ENCODE results near the gene SLC9A7.

Gene SLC9A7

DNA sequence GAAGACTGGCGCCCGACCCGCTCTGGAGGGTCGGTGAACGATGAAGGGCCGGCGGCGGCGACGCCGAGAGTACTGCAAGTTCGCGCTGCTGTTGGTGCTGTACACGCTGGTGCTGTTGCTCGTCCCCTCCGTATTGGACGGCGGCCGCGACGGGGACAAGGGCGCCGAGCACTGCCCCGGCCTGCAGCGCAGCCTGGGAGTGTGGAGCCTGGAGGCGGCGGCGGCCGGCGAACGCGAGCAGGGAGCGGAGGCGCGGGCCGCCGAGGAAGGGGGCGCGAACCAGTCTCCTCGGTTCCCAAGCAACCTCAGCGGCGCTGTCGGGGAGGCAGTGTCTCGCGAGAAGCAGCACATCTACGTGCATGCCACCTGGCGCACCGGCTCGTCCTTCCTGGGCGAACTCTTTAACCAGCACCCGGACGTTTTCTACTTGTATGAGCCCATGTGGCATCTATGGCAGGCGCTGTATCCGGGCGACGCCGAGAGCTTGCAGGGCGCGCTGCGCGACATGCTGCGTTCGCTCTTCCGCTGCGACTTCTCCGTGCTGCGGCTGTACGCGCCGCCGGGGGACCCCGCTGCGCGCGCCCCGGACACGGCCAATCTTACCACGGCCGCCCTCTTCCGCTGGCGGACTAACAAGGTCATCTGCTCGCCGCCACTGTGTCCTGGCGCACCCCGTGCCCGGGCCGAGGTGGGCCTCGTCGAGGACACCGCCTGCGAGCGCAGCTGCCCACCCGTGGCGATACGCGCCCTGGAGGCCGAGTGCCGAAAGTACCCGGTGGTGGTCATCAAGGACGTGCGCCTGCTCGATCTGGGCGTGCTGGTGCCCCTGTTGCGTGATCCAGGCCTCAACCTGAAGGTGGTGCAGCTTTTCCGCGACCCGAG lies 184.8 kb downstream of the SLC9A7 start:
- no peak for DNase-seq (ENCODE audit: low read depth in 3 of 3)

- DNase-seq (ENCODE audit: low read depth in 3 of 3): no peak
Observed at GRCh38 chrX:46573331-46573891, 185.5 kb downstream of the SLC9A7 start, which contains the start of gene CHST7. Gene CHST7, plus strand, starts transcription at chrX:46573765. Its CDS starts 167 bp downstream, at chrX:46573932.

DNA sequence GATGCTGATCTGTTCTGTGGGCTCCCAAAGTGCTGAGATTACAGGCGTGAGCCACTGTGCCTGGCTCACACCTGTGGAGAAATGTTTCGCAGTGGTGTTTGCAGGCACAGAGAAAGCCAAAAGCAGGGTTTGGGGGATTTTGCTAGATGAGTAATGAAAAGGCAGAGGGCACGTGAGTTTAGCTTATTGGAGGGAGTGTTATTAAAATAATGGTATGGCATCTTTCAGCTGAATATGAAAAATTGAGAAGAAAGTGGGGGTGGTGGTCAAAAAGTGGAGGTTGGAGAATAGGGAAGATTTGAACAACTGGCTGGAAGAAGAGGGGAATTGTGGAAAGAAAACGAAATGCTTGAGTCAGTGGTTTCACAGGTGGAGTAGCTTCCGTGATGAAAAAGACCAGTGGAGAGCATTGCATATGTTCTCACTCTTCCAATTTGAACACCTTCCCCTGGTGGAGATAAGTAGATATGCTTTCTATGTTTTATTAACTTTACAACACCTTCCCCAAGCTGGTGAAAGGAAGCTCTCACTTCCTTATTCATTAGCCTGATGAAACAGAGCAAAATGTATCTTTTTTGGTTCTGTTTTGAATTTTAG lies 186.5 kb downstream of the SLC9A7 start:
- DNase-seq (ENCODE audit: low read depth in 3 of 3): no peak

GRCh38 chrX:46571423-46572339 lies 187.2 kb downstream of the SLC9A7 start:
- no peak for DNase-seq (ENCODE audit: low read depth in 3 of 3)

DNA sequence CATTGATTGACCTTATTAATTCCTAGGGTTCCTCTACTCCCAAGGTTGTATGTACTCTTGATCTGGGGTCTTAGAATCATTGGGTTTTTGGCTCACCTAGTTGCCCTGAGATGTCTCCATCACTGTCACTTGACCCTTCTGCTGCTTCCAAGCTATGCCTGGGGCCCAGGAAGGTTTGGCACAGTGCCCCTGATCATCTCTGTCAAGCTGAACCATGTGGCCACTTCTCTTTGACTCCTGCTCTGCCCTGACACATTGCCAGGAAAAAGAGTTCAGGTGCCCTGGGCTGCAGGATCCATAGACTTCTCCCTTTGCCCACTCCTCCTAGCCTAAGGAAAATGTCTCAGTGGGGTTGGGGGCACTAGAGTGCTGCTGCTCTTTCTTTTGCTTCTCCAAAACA lies 189.3 kb downstream of the SLC9A7 start:
- no peak for DNase-seq (ENCODE audit: low read depth in 3 of 3)

DNA sequence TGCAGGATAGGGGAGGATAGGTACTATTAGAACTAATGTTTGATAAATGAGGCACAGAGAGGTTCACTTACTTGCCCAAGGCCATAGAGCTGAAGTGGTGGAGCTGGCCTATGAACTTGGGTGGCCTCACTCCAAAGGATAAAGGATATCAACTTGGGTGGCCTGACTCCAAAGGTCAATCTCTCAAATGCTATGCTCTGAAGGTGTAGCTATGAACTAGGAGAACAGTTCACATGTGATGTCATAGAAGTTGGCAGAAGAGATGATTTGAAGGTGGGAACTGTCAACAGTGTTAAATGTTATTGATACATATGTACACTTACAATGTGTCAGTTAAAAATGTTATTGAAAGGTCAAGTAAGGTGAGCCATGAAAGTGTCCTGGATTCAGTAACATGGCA lies 191.5 kb downstream of the SLC9A7 start:
- no peak for DNase-seq (ENCODE audit: low read depth in 3 of 3)

DNA sequence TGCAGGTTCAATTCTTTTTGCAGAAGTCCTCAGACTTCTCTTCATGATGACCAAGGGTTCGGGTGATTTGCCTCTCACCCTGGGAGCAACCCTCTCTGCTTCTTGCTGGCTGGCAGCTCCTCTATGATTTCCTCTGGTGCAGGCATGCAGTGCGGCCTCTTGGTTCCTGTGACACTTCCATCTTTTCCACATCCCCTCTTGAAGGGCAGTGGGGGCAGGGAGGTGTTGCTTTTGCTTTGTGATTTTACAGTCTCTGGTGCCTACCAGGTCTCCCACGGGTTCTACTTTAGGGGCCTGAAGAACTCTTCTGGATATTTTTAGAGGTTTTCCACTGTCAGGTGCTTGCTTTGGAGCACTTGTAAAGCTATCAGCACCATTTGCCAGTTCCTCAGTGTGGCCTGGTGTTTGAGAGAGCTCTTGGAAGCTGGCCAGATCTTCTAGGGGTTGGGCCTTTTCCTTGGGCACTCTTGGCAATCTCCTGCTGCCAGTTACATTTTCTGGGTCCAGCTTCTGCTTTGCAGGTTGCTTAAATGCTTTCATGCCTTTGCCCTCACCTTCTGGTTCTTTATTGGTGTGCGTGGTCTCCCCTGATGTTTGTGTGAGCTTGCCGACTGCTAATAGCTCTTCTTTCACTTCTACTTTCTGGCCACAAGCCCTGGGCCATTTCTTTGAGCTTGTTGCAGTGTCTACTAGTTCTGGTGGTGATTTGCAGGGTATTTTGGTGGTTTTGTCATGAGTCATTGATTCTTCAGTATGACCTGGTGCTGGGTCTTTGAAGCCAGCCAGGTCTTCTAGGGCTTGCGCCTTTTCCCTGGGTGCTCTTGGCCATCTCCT lies 196.9 kb downstream of the SLC9A7 start:
- no peak for DNase-seq (ENCODE audit: low read depth in 3 of 3)

- DNase-seq (ENCODE audit: low read depth in 3 of 3): no peak
Observed at GRCh38 chrX:46559062-46559461, 199.9 kb downstream of the SLC9A7 start.

GRCh38 chrX:46554942-46555341 lies 204.0 kb downstream of the SLC9A7 start:
- DNase-seq (ENCODE audit: low read depth in 3 of 3): no peak

DNA sequence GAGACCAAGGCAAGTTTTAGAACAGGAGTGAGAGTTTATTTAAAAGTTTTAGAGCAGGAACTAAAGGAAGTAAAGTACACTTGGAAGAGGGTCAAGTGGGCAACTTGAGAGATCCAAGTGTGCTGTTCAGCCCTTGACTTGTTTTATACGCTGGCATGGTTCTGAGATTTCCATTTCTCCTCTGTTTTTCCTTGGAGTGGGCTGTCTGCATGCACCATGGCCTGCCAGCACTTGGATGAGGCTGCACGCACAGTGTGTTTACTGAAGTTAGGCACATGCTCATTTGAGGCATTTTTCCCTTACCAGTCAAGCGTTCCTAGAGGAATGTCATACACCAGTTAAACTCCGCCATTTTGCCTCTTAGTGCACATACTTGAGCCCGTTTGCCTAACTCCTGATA lies 205.0 kb downstream of the SLC9A7 start:
- DNase-seq (ENCODE audit: low read depth in 3 of 3): no peak

- DNase-seq (ENCODE audit: low read depth in 3 of 3): no peak
Observed at GRCh38 chrX:46551494-46552128, 207.3 kb downstream of the SLC9A7 start.

- DNase-seq (ENCODE audit: low read depth in 3 of 3): no peak
Observed at GRCh38 chrX:46549914-46550313, 209.0 kb downstream of the SLC9A7 start.
